ENCODE data around the gene ELF2. TPM values are rescaled to one million over a fixed set of nuclear protein-coding genes. Genes with fewer than 3 reads are reported as not detected.
"Not testable (repeated sequence)": the region's sequence is repeated elsewhere in the genome, so short reads cannot be mapped to it uniquely, and the experiment has no call there.

ELF2 gene
- total RNA-seq, 2 donors from 2014 or later: 52.0 to 56.8 TPM

GRCh38 chr4:139008278-139008677, 168.7 kb downstream of the ELF2 start:
- intact Hi-C loops (cut with DNase I); DNase-seq (ENCODE audit: low spot score): not testable (repeated sequence)

- intact Hi-C loops (cut with DNase I): no loop called here
- DNase-seq (ENCODE audit: low spot score): no peak
Measured at GRCh38 chr4:139007640-139008039, 169.4 kb downstream of the ELF2 start.

Other genes with a start within 250 kb of the ELF2 start
- 1 to 10 TPM; 5.0 to 9.6 TPM for gene NOCT, start 161.4 kb downstream of the ELF2 start, total RNA-seq
- 1 to 10 TPM; 2.1 to 4.2 TPM for gene MGARP, start 103.0 kb upstream of the ELF2 start, total RNA-seq
- 10 to 100 TPM; 36.0 to 57.0 TPM for gene NAA15, start 124.3 kb upstream of the ELF2 start, total RNA-seq
- 10 to 100 TPM; 42.8 to 49.0 TPM for gene NDUFC1, start 125.3 kb upstream of the ELF2 start, total RNA-seq